ENCODE data around the gene GALK2.
"Not testable (repeated sequence)": the region's sequence is repeated elsewhere in the genome, so short reads cannot be mapped to it uniquely, and the experiment has no call there.

Gene GALK2

GRCh38 chr15:49168016-49168415 lies 2.0 kb upstream of the GALK2 start:
- no peak for DNase-seq

DNA sequence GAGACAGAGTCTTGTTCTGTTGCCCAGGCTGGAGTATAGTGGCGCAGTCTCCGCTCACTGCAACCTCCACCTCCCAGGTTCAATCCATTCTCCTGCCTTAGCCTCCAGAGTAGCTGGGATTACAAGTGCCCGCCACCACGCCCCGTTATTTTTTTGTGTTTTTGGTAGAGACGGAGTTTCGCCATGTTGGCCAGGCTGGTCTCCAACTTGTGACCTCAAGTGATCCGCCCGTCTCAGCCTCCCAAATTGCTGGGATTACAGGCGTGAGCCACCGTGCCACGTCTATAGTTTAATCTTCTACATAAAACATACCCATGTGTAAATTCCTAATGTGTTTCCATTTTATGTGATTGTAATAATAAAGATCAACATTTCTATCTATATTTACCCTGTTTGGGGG lies 1.7 kb downstream of the GALK2 start:
- DNase-seq, result no peak

- DNase-seq, result no peak
These were observed 4.9 kb downstream of the GALK2 start for GRCh38 chr15:49174902-49175301.

DNA sequence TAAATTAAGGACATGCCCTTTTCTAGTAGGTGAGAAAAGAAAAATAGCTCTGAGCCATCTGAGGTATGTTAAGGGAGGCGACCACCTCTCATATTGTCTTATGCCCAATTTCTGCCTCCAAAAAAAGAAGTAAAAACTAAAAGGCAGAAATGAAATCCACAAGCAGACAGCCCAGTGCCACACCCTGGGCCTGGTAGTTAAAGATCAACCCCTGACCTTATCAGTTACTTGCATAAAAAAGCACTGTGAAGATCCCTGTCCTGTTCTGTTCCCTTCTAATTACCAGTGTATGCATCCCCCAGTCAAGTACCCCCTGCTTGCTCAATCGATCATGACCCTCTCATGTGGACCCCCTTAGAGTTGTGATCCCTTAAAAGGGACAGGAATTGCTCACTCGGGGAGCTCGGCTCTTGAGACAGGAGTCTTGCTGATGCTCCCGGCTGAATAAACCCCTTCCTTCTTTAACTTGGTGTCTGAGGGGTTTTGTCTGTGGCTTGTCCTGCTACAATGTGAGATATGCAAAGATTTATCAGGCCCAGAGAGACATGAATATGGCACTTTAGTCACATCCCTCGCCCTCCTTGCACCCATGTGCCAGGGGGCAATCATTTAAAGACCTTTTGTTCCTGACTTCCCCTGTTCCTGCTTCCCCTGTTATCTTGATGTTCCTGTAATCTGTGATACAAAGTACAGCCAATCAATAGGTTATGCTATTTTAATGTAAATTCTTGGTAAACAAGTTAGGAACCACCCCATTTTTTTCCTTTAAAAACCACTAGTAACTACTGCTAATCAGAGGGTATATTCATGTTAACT lies 5.7 kb downstream of the GALK2 start:
- not testable (repeated sequence) for DNase-seq

GRCh38 chr15:49178497-49178896 lies 8.4 kb downstream of the GALK2 start:
- DNase-seq, result no peak

- no peak for DNase-seq
These were observed 9.6 kb downstream of the GALK2 start for GRCh38 chr15:49179433-49180190.

DNA sequence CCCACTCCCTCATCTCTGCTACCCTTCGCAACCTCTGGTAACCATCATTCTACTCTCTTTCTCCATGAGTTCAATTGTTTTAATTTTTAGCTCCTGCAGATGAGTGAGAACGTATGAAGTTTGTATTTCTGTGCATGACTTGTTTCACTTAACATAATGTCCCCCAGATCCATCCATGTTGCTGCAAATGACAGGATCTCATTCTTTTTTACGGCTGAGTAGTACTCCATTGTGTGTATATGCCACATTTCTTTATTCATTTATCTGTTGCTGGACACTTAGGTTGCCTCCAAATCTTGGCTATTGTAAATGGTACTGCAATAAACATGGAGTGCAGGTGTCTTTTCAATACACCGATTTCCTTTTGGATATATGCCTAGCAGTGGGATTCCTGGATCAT lies 12.1 kb downstream of the GALK2 start:
- DNase-seq, result no peak

DNA sequence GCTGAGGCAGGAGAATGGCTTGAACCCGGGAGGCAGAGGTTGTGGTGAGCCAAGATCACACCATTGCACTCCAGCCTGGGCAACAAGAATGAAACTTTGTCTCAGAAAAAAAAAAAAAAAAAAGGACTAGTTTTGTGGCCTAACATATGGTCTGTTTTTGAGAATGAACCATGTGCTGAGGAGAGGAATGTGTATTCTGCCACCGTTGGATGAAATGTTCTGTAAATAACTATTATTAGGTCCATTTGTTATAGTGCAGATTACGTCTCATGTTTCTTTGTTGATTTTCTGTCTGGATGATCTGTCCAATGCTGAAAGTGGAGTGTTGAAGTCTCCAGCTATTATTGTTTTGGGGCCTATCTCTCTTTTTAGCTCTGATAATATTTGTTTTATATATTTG lies 13.7 kb downstream of the GALK2 start:
- DNase-seq, result not testable (repeated sequence)

- no peak for DNase-seq
These were observed 15.4 kb downstream of the GALK2 start for GRCh38 chr15:49185473-49185872.

GRCh38 chr15:49187549-49188245 lies 17.6 kb downstream of the GALK2 start:
- DNase-seq, result no peak

GRCh38 chr15:49188933-49189332 lies 18.9 kb downstream of the GALK2 start:
- no peak for DNase-seq

DNA sequence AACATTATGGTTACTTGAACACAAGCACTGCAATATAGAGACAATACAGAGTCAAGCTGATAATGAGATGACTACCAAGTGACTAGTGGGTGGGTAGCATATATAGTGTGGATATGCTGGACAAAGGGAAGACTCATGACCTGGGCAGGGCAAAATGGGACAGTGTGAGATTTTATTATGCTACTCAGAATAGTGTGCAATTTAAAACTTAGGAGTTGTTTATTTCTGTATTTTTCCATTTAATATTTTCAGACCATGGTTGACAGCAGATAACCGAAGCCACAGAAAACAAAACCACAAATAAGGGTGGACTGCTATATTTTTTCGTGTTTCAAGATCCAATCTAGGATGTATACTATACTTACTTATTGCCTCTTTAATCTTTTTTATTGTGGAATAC lies 19.6 kb downstream of the GALK2 start:
- no peak for DNase-seq

DNA sequence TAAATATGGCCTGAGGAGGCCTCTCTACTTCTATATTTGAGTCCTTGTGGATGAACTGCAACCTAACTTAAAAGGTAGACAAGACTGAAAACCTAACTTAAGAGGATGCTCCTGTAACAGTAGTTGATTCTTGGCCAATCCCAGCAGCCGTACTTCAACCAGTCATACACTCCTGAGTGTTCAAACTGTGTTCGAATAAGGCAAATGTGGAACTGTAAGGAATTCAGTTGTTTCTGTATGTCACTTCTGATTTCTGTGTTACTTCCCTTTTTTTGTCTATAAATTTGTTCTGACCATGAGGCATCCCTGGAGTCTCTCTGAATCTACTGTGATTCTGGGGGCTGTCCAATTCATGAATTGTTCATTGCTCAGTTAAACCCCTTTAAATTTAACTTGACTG lies 20.5 kb downstream of the GALK2 start:
- DNase-seq, result no peak

DNA sequence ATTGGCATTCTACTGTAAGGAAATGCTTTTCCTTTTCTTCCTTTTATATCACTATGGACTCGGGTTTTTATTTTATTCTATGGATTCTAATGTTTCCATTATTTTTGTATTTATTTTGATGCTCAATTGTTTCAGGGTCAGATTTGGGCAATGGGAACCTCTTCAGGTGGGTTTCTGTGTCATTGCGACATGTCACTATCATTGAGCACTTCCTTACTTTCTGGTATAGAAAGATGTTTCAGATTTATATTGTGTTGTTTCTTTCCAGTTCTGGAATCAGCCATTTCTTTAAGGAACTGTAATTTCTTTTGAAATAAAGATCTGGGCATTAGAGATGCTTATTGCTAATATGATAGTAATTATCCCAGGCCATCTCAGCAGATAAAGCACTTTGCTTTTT lies 21.8 kb downstream of the GALK2 start:
- DNase-seq, result no peak

- no peak for DNase-seq
These were observed 26.8 kb downstream of the GALK2 start for GRCh38 chr15:49196856-49197255.

- no peak for DNase-seq
These were observed 29.6 kb downstream of the GALK2 start for GRCh38 chr15:49199666-49200065.

- no peak for DNase-seq
These were observed 30.3 kb downstream of the GALK2 start for GRCh38 chr15:49200347-49200746.

GRCh38 chr15:49208102-49208501 lies 38.1 kb downstream of the GALK2 start:
- DNase-seq, result not testable (repeated sequence)

DNA sequence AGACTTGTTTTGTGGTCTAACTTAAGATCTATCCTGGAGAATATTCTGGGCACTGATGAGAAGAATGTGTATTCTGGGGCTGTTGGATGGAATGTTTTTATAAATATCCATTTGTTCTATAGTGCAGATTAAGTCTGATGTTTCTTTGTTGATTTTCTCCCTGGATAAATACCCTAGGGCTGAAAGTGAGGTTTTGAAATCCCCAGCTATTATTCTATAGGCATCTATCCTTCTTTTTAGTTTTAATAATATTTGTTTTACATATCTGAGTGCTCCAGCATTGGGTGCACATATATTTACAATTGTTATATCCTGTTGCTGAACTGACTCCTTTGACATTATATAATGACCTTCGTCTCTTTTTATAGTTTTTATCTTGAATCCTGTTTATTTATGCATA lies 42.9 kb downstream of the GALK2 start:
- no peak for DNase-seq

- DNase-seq, result no peak
These were observed 46.0 kb downstream of the GALK2 start for GRCh38 chr15:49215768-49216739.

DNA sequence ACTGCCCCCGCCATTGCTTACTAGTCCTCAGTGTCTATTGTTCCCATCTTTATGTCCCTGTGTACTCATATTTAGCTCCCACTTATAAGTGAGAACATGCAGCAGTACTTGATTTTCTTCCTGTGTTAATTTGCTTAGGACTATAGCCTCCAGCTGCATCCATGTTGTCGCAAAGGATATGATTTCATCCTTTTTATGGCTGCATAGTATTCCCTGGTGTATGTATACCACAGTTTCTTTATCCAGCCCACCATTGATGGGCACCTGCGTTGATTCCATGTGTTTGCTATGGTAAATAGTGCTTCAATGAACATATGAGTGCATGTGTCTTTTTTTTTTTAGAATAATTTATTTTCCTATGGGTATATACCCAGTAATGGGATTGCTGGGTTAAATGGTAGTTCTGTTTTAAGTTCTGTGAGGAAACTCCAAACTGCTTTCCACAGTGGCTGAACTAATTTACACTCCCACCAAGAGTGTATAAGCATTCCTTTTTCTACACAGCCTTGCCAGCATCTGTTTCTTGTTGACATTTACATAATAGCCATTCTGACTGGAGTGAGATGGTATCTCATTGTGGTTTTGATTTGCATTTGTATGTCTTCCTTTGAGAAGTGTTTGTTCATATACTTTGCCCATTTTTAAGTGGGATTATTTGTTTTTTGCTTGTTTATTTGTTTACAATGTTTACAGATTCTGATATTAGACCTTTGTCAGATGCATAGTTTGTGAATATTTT lies 53.7 kb downstream of the GALK2 start:
- no peak for DNase-seq
